Putamen (tissue), 1 donor: Measurements from ENCODE around the gene ZNF516.

Experiments
- DNase-seq: peaks from one replicate; pipeline ENCODE4 v3.0.0-alpha.2; 2016; ENCODE audit warnings: low spot score

Gene ZNF516

GRCh38 chr18:76379226-76380126 is 115.6 kb downstream of the ZNF516 start:
- DNase-seq: no peak

- DNase-seq: no peak
Observed at GRCh38 chr18:76378526-76379215, 116.4 kb downstream of the ZNF516 start.

GRCh38 chr18:76377359-76377756 is 117.7 kb downstream of the ZNF516 start:
- no peak for DNase-seq

- no peak for DNase-seq
Observed at GRCh38 chr18:76376668-76377358, 118.2 kb downstream of the ZNF516 start.

DNA sequence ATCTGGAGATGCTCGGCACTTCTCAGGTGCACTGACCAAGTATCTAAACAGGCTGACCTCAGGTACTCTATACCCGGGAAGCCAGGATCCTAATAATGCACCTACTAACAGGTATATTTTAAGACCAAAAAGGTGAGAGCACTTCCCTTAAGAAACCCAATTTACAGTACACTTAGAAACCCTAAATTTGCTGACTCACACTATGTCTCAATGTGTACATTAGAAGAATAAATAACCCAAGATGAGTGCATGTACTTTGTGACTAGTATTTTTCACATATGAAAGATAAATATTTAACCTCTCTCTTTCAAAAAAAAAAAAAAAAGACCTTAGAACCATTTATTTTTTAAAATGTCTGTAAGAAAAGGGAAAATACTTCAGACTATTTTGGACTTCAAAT is 118.8 kb downstream of the ZNF516 start:
- no peak for DNase-seq

DNA sequence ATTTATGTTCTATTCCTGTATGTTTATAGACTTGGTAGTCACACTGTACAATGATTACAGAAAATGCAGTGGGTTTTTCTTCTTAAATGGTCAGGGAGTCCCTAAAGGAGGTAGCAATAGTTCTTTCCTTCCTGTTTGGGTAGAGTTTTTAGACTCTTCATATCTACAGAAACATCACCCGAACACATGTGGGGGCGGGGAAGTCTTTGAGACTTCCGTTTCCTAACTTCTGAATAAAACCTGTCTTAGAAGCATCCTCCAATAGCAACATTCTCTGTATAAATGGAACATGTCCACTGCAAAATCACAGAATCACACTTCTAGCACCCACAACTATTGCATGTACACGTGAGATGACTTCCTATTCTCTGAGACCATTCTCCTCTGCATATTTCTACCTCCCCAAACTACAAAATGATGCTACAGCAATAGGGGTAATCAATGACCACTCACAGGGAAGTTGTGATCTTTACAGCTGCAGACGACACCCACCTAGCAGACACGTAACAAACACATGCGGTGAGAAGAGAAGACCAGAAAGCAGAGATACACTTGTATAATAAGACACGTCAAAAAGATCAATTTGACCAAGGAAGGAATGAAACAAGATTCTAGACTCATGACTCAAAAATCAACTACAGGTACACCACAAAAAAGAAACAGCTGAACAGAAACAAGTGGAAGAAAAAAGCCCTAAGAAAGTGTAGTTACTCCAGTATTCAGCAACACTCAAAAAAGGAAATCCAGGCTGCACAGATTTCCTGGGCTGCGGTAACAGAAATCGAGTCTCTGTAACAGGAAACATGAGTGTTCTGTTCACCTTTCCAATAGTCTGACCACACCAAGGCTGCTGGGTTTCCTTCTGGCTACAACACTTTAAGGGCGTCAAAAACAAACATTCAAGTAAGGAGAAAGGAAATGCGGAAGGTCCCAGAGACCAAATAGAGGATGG is 120.4 kb downstream of the ZNF516 start:
- no peak for DNase-seq

DNA sequence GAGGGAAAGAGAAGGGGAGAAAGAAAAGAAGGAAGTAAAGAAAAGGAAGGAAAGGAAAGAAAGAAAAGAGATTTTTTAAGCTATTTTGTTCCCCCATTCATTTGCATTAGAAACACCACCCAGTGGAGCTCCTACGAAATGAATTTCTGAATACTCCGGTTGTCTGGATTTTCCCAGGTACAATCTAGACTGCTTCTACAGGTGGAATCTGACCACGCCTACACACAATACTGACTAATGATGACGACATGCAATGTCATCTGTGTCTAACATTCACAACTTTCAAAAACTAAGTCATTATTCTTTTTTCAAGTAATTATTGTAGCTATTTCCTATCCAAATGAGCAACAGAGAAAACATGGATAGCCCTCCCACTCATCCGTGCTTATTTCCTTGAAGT is 121.7 kb downstream of the ZNF516 start:
- DNase-seq: no peak

DNA sequence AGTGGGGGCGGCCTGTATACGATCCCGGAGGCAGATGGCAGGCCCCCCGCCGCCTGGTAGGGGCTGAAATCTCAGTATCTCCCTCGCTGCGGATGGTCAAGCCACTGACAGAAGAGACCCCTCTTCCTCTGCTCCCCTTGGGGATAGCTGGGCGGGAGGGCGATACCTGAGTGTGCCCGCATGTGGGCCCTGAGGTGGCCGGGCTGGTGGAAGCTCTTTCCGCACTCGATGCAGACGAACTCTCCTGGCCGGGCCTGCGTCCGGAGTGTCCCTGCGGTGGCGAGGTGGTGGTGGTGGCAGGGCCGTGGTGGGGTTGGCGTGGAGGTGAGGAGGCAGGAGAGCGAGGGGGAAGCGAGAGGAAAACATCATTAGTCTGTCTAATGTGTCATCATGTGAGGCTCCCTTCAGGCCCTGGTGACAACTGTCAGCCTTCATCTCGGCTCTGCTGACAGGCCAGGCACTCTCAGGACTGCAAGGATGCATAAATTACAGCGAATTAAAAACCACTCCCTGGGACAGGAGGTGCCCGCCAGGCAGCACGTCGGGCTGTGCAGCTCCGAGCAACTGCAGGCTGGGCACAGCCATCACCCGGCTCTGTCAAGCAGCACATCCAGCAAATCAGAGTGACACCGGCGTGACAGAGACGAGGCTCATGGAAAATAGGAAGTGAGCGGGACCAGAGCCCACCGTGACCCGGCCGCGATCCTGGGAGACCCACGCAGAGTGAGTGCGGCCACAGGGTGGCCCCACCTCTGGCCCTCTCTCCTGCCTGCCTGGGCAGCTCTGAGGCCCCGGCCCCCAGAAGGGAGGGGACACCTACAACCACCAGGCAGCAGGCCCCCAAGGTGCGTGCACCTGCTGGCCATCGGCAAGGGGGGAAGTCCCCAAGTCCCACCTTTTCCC is 123.5 kb downstream of the ZNF516 start:
- no peak for DNase-seq

DNA sequence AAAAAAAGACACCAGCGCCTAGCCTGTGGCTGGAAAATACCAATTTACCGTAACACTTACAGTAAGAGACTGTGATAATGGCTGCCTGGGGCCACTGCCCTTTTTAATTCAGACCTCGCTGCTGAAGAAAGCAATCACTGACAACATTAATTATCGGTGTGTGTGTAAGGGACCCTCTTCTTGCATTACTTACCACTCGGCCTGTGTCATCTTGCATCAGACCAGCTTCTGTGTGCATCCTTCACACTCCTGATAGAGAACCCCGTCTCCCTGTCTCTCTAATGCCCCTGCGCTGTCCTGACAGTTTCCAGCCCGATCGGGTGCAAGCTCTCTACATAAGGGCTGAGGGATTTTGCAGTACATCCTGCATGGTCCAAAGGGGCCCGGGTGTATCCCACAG is 124.4 kb downstream of the ZNF516 start:
- no peak for DNase-seq

DNA sequence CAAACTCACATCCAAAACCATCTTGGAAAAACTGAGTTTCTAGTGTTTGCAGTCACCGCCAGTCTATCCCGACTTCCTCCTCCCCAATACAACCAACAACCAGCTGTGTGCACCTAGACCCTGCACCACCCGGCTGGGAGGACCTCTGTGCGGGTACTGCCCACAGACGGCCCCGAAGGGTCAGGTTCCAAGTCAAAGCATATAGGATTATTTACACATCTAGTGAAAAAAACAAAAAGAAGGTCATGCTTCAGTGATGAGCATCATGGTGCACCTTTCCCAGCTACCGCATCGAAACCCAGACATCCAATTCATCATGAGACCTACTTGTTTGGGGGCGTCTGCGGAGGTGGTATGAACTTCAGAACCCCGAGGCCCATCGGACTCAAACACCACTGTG is 124.8 kb downstream of the ZNF516 start:
- DNase-seq: no peak

DNA sequence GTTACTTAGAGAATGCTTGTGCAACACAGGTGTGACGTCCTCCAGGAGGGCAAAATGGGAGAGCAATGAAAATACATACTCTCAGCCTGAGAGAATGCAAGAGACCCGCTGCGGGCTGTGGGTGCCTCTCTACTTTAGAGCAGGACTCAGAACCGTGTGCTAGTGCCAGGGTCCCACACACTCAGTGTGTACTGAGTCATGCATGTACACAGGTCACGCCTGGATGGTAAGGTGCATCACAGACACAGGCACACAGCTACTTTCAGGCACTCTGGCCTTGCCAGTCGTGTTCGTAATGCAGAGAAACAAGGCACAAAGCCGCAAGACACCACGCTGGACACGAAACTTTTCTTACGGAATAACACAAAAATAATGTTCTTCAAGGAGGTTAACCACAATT is 125.3 kb downstream of the ZNF516 start:
- no peak for DNase-seq

DNA sequence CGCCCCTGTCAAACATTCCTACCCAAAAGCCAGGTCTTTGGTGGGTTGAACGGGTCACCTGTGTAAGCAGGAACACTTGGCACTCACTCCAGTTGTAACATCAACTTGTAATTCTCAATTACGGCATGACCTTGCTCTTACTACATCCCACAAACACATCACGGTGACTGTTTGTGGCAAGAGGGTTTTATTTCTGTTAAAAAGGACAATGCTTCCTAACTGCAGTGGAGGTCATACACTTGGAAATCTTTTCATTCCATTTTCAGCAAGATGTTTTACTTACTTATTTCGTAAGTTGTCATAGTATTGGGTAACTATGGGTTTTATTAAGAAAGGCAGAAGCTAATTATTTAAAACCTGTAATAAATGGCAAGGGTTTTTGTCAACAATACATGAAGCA is 126.1 kb downstream of the ZNF516 start:
- DNase-seq: no peak

DNA sequence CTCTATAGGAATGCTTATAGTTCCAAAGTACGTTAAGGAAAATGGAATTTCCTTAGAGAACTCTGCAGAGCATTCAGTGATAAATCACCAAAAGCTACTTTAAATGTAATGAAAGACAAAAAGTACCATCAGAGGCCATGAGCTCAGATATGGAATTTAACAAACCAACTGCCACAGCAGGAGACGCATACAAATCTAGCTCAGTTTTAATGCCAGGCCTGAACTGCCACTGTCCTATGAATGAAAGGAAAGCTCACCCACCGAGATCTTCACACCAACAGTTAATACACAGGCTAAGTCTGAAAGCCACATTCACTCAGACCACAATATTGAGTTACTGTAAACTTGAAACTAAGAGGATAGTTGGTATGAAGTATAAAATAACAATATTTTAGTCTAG is 126.8 kb downstream of the ZNF516 start:
- no peak for DNase-seq

DNA sequence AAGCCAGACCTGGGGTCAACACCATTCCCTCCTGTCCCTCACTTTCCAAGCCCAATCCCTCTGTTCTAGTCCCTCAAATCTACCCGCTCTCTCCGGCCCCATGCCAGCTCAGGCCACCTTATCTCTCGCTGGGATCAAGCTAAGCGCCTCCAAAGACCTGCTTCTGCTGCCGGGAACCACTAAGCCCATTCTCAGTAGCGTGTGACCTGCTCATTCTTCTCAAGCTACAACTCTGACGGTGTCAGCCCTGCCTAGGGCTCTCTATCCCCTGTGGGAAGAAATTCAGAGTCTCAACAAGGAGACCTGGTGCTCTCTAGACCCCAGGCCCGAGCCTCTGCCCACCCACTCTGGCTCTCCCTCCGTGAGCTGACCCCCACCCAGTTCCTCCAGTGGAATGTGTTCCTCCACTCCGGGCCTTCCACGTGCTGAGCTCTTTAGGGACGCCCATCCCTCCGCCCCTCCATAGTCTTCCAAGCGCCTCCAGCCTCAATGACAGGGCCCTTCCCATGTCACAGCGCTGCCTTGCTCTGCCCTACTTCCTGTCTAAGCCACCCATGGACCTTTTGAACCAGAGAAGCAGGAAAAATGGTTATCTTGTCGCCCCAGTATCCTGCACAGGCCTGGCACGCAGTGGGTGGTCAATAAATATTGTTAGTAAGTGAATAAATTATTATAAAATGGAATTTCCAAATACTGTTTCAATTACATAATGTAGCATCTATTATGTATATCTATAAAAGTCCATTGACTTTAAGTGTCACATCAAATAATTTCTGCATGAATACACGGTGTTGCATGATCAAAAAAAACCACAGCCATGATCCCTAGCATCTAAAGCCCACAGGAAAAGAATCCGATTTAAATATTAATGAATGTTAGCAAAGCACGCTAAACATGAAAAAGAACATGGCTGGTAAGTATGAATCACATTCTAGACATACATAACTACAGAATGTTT is 127.6 kb downstream of the ZNF516 start:
- DNase-seq: no peak

- DNase-seq: no peak
Observed at GRCh38 chr18:76365561-76365960, 129.5 kb downstream of the ZNF516 start.

DNA sequence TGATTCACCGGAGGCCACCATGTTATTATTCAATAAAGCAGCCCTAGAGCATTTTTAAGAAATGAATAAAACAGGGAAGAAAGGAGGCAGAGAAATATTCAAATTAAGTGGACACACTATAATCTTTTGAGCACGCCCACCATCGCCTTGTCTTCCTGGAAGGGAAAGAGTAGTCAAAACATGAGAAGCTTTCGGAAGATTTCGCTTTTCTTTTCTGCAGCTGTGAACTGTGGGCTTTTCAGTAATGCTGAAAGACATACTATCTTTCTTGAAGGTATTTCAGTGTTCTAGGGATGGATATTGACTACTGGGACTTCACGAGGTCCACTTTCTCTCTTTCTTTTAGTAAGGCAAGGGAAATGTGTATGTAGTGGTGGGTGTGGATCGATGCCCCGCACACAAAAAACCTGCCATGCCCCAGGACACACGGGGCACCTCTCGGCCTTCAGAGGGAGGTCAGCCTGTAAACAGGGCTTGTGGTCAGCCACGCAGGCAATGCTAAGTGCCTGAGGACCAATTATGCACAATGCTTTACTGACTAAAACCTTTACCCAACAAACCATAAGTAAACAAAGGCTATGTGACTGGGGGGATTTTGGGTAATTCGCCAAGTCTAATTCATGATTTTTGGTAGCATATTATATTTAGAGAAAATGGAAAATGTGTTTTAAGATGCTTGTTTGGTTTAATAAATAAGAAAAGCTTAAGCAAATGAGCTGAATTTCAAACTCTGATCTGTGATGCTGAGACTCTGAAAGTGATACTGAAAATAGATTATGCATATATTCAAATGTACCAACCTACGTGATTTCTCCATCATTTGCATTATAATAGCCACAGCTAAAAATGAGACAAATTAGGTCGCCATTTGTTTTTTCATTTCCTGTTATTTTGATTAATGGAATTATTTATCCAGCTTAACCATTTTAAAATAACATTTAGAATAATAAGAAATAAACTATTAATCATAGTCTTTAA is 130.5 kb downstream of the ZNF516 start:
- no peak for DNase-seq

- DNase-seq: no peak
Observed at GRCh38 chr18:76363436-76364120, 131.5 kb downstream of the ZNF516 start.

DNA sequence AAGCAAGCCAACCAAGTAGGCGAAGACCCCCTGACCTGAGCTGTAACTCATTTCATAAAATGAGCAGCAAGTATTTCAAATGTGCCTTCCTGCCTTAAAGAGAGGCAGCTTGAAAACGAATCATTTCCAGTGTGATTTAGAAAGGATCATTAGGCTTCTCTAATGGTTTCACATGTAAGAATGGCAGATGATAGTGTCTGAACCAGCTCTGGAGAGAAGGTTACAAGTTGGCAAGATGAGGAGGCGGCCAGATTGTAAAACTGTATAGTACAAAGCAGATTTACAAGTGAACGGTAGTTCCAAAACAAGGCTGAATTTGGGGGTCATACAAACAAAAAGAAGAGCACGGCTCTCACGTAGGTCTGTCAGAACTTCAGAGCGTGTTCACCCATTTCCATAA is 132.4 kb downstream of the ZNF516 start:
- DNase-seq: no peak
